ENCODE measurements around the gene CREB3L4. TPM values are rescaled to one million over a fixed set of nuclear protein-coding genes. Genes with fewer than 3 reads are reported as not detected.

Gene CREB3L4, protein sequence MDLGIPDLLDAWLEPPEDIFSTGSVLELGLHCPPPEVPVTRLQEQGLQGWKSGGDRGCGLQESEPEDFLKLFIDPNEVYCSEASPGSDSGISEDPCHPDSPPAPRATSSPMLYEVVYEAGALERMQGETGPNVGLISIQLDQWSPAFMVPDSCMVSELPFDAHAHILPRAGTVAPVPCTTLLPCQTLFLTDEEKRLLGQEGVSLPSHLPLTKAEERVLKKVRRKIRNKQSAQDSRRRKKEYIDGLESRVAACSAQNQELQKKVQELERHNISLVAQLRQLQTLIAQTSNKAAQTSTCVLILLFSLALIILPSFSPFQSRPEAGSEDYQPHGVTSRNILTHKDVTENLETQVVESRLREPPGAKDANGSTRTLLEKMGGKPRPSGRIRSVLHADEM
- 1 to 10 TPM; 8.3 to 8.8 TPM for total RNA-seq

DNA sequence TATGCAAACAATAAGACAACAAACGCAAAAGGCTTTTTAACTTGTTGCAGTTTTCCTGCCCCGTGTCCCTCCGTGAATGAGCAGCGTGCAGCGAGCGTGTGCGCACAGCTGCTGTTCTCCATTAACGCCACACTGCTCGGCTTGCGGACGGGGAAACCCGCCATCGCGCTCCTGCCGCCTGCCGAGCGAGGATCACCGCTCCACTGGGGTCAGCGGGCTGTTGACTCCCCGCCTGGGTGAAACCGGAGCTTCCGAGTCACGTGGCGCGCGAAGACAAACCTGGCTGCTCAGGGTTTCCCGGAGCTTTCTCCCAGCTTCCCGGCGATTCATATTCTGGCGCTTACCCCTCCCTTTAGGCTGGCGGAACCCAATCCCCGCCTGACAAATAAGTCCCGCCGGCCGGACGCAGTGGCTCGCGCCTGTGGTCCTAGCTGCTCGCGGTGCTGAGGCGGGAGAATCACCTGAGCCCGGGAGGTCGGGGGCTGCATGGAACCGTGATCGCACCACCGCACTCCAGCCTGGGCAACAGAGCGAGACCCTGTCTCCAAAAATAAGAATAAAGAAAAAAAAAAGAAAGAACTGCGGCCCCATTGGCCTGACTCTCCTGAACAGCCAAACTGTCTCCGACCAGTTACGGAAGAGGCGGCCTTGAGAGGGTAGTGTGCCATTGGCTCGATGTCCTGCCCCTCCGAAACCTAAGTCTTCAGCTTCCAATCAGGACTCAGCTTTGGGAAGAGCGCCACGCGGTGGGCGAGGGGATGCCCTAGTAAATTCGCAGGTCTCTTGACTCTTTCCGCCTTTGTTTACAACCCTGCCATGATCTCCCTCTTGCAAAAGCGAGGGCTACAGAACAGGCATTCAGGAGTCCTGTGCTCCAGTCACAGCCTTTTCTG, at the start of gene CREB3L4:
Gene CREB3L4 (plus strand): TSS at position 796 of the 893 bp plus-strand sequence. CDS start 624 bp downstream, outside the sequence.
- POLR2A ChIA-PET: interaction anchor here (1.0 to 13.9 kb wide), 13 partner anchors 8 to 333 kb away, joined by 3 to 237 read pairs (median 12); partner anchors contain the start of genes CRTC2, DENND4B, GATAD2B and JTB
- peak; percentile 88 for ATAC-seq
- Mint-ChIP-seq H3K9me3 (no peaks in the 10 kb centered on the region), H3K4me3 (peak within 1 kb of the TSS; percentile 99), H3K27me3 (no peaks in the 10 kb centered on the region), H3K4me1 (ENCODE audit: low read depth) (peaks cover 32% of the 10 kb centered on the region), H3K27ac (peak within 1 kb of the TSS; percentile 94), H3K36me3 (ENCODE audit: low read depth) (peaks cover 14% of the 10 kb centered on the region)
- peak; percentile 18 for TF ChIP-seq CTCF (IDR thresholded peaks at IDR 0.05)
- DNase-seq: peak; percentile 94
- intact Hi-C loops (cut with micrococcal nuclease): no loop called here
- CTCF ChIA-PET: interaction anchor here (0.8 to 6.7 kb wide), 13 partner anchors 9 to 533 kb away, joined by 3 to 56 read pairs (median 3); partner anchors contain the start of genes CRTC2, DENND4B, GATAD2B and JTB

DNA sequence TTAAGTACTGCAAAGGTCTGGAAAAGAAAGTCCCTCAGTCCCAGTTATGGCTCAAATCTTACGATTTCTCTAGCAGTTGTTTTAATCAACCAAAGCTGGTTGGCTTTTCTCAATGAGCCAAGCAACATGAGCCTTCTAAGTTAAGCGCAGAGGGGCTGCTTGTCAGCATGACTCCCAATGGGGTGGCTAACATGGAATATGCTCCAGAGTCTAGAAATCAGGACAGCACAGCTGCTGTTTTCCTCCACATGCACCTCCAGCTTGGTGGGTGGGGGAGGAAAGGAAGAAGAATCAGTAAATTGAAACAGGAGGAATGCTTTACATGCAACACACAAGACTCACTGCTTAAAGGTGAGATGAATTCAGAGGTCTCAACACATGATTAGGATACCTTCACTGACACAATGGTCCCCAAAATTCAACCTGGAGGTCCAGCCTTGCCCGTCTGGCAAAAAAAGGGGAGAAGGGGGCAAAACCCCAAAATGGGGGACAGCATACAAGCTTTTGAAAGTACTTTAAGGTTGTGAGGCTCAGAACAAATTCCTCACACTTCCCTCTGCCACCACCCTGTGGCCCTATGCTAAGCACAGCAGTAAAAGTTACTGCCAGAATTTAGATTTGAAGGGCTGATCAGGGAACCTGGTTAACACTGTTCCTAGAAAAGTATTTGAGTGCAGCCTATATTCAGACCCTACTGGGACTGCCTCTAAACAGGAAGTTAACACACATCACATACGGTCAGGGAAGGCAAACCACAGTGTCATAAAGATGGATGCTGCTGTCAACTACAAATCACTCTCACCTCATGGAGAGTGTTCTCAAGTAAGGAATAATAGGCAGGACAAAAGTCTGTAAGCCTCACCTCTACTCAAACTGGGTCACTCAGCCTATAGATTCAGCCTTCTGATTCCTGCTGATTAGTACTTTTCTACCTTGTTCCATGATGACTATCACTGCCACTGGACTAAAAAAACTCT, 47.5 kb upstream of the CREB3L4 start:
- H3K4me3 Mint-ChIP-seq: peak overlapping the region; percentile 95
- TF ChIP-seq CTCF (IDR thresholded peaks at IDR 0.05): peak; percentile 40
- intact Hi-C loops (cut with micrococcal nuclease): loop anchor here (5.0 kb wide), 1 partner anchor 113 kb away; no protein-coding TSS in a partner anchor
- H3K4me1 Mint-ChIP-seq (ENCODE audit: low read depth): peaks cover 47% of the 10 kb centered on the region
- DNase-seq: peak; percentile 53
- no peaks in the 10 kb centered on the region for H3K9me3 Mint-ChIP-seq
- POLR2A ChIA-PET: interaction anchor here (0.6 to 9.9 kb wide), 16 partner anchors 8 to 114 kb away, joined by 3 to 126 read pairs (median 5); partner anchors contain the start of genes CREB3L4, DENND4B, JTB and RPS27
- H3K27me3 Mint-ChIP-seq: no peaks in the 10 kb centered on the region
- H3K36me3 Mint-ChIP-seq (ENCODE audit: low read depth): peaks cover 29% of the 10 kb centered on the region
- CTCF ChIA-PET: interaction anchor here (0.6 to 5.9 kb wide), 14 partner anchors 10 to 639 kb away, joined by 3 to 46 read pairs (median 3); partner anchors contain the start of gene DENND4B
- H3K27ac Mint-ChIP-seq: peak overlapping the region; percentile 94
- no peak for ATAC-seq

- peaks cover 43% of the 10 kb centered on the region for H3K4me1 Mint-ChIP-seq (ENCODE audit: low read depth)
- ChIA-PET POLR2A (interaction anchor here (0.6 to 9.9 kb wide), 24 partner anchors 9 to 138 kb away, joined by 3 to 126 read pairs (median 5); partner anchors contain the start of genes CREB3L4, CRTC2, DENND4B and JTB), CTCF (interaction anchor here (0.9 to 5.9 kb wide), 8 partner anchors 11 to 131 kb away, joined by 3 to 46 read pairs (median 4); partner anchors contain the start of gene DENND4B)
- H3K27me3 Mint-ChIP-seq: no peaks in the 10 kb centered on the region
- peak overlapping the region; percentile 95 for H3K4me3 Mint-ChIP-seq
- H3K36me3 Mint-ChIP-seq (ENCODE audit: low read depth): peaks cover 24% of the 10 kb centered on the region
- peak overlapping the region; percentile 94 for H3K27ac Mint-ChIP-seq
- no peak for TF ChIP-seq CTCF (IDR thresholded peaks at IDR 0.05)
- H3K9me3 Mint-ChIP-seq: no peaks in the 10 kb centered on the region
- ATAC-seq (no peak), DNase-seq (no peak)
- intact Hi-C loops (cut with micrococcal nuclease): loop anchor here (5.0 kb wide), 1 partner anchor 114 kb away; no protein-coding TSS in a partner anchor
These were observed 46.5 kb upstream of the CREB3L4 start for GRCh38 chr1:153921080-153921802.

DNA sequence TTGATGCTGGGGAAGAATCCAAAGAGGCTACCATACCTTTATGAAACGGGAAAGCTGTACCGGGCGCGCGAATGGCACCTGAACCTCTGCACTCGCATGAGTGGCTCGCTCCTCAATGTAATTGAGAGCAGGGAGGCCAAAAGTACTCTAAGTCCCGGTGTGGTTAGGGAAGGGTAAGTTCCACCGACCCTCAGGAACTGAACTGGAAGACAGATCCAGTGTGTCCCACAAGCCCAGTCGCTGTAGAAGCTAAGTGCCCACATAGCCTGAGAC, 46.0 kb upstream of the CREB3L4 start:
- intact Hi-C loops (cut with micrococcal nuclease): loop anchor here (5.0 kb wide), 1 partner anchor 114 kb away; no protein-coding TSS in a partner anchor
- no peaks in the 10 kb centered on the region for H3K27me3 Mint-ChIP-seq
- ChIA-PET CTCF (interaction anchor here (1.1 to 5.9 kb wide), 8 partner anchors 11 to 132 kb away, joined by 3 to 46 read pairs (median 4); partner anchors contain the start of genes DENND4B and JTB), POLR2A (interaction anchor here (0.8 to 9.9 kb wide), 23 partner anchors 10 to 139 kb away, joined by 3 to 126 read pairs (median 6); partner anchors contain the start of genes CREB3L4, CRTC2, DENND4B and JTB)
- H3K27ac Mint-ChIP-seq: peak overlapping the region; percentile 94
- no peak for ATAC-seq
- H3K36me3 Mint-ChIP-seq (ENCODE audit: low read depth): peaks cover 23% of the 10 kb centered on the region
- peak overlapping the region; percentile 95 for H3K4me3 Mint-ChIP-seq
- DNase-seq: peak; percentile 24
- TF ChIP-seq CTCF (IDR thresholded peaks at IDR 0.05): no peak
- H3K4me1 Mint-ChIP-seq (ENCODE audit: low read depth): peaks cover 41% of the 10 kb centered on the region
- H3K9me3 Mint-ChIP-seq: no peaks in the 10 kb centered on the region

Measured in activated CD8-positive, alpha-beta T cell treated with anti-CD3 and anti-CD28 coated beads for 36 hours (primary cell).